Fibroblast of lung (primary cell): ENCODE measurements around the gene ELK1.

ENCODE experiments used
- CTCF ChIP-seq, 2 donors: IDR thresholded peaks in 1 of 2; conservative IDR thresholded peaks in 1 of 2; 1 replicate in 1 of 2; 2 replicates in 1 of 2; pipeline ENCODE4 v1.5.1; 2011 to 2012; ENCODE audit warnings: low read length in 2 of 2, control low read depth in 1 of 2, inconsistent platforms in 1 of 2, low read depth in 1 of 2, mild to moderate bottlenecking in 1 of 2
- EZH2 ChIP-seq: IDR thresholded peaks from 2 replicates; pipeline ENCODE4 v1.5.1; 2012; ENCODE audit warnings: low read length, control low read depth, mild to moderate bottlenecking; ENCODE audit errors: missing control alignments

- no peak for TF ChIP-seq CTCF (conservative IDR thresholded peaks at IDR 0.05 in 1 of 2, IDR thresholded peaks at IDR 0.05 in 1 of 2; ENCODE audit: low read depth in 1 of 2, low read length in 2 of 2)
- TF ChIP-seq EZH2: no peak
Observed at GRCh38 chrX:47621851-47622250, 28.5 kb downstream of the ELK1 start.
